ENCODE measurements around the gene NBPF6.
"Not testable (repeated sequence)": the region's sequence is repeated elsewhere in the genome, so short reads cannot be mapped to it uniquely, and the experiment has no call there.

Gene NBPF6

GRCh38 chr1:108502138-108502537, 52.0 kb downstream of the NBPF6 start:
- no peak for DNase-seq

GRCh38 chr1:108502624-108503023, 52.5 kb downstream of the NBPF6 start:
- DNase-seq: no peak

- no peak for DNase-seq
Observed at GRCh38 chr1:108503062-108503733, 53.1 kb downstream of the NBPF6 start.

GRCh38 chr1:108504447-108504846, 54.3 kb downstream of the NBPF6 start:
- no peak for DNase-seq

GRCh38 chr1:108505763-108506070, 55.6 kb downstream of the NBPF6 start:
- DNase-seq: peak; percentile 27 to 35

- no peak for DNase-seq
Observed at GRCh38 chr1:108511764-108512163, 61.6 kb downstream of the NBPF6 start.

- peak; percentile 28 to 44 for DNase-seq
Observed at GRCh38 chr1:108512239-108513043, 62.3 kb downstream of the NBPF6 start.

GRCh38 chr1:108513044-108513415, 62.9 kb downstream of the NBPF6 start:
- DNase-seq: no peak

GRCh38 chr1:108513914-108514313, 63.8 kb downstream of the NBPF6 start:
- not testable (repeated sequence) for DNase-seq

GRCh38 chr1:108517301-108517897, 67.3 kb downstream of the NBPF6 start:
- DNase-seq: not testable (repeated sequence)

Data from AML-193 (cell line).